NCI-H2107 treated with DMSO at 0.1 percent for 48 hours (cell line): ENCODE data around the gene CST4.
"Not testable (repeated sequence)": the region's sequence is repeated elsewhere in the genome, so short reads cannot be mapped to it uniquely, and the experiment has no call there.

Source experiments
- DNase-seq: peaks from one replicate; lab custom pipeline; 2025; ENCODE audit not compliant: unreplicated experiment; lab: John Stamatoyannopoulos, UW

CST4 gene

GRCh38 chr20:23688684-23689398, at the start of gene CST4:
TSS of gene CST4 (minus strand) at chr20:23689038. CDS start at chr20:23688969, 69 bp downstream.
- DNase-seq: not testable (repeated sequence)

GRCh38 chr20:23735391-23735790, 46.6 kb upstream of the CST4 start:
- not testable (repeated sequence) for DNase-seq

GRCh38 chr20:23734949-23735348, 46.1 kb upstream of the CST4 start:
- not testable (repeated sequence) for DNase-seq

- DNase-seq: not testable (repeated sequence)
These were observed 45.6 kb upstream of the CST4 start for GRCh38 chr20:23734440-23734839.

- no peak for DNase-seq
These were observed 38.2 kb upstream of the CST4 start for GRCh38 chr20:23727016-23727415.

- no peak for DNase-seq
These were observed 36.3 kb upstream of the CST4 start for GRCh38 chr20:23725102-23725501.

GRCh38 chr20:23723659-23724307, 34.9 kb upstream of the CST4 start:
- not testable (repeated sequence) for DNase-seq

- DNase-seq: not testable (repeated sequence)
These were observed 34.0 kb upstream of the CST4 start for GRCh38 chr20:23722851-23723250.

GRCh38 chr20:23721962-23722361, 33.1 kb upstream of the CST4 start:
- DNase-seq: no peak

GRCh38 chr20:23719351-23719750, 30.5 kb upstream of the CST4 start:
- DNase-seq: not testable (repeated sequence)

- not testable (repeated sequence) for DNase-seq
These were observed 22.9 kb upstream of the CST4 start for GRCh38 chr20:23711778-23712177.

GRCh38 chr20:23710771-23711170, 21.9 kb upstream of the CST4 start:
- no peak for DNase-seq

GRCh38 chr20:23705895-23706294, 17.1 kb upstream of the CST4 start:
- no peak for DNase-seq

- no peak for DNase-seq
These were observed 13.2 kb upstream of the CST4 start for GRCh38 chr20:23702021-23702420.

- no peak for DNase-seq
These were observed 12.1 kb upstream of the CST4 start for GRCh38 chr20:23700931-23701330.

- no peak for DNase-seq
These were observed 9.1 kb upstream of the CST4 start for GRCh38 chr20:23697947-23698346.

- not testable (repeated sequence) for DNase-seq
These were observed 6.2 kb upstream of the CST4 start for GRCh38 chr20:23695068-23695395.

- DNase-seq: not testable (repeated sequence)
These were observed 5.6 kb upstream of the CST4 start for GRCh38 chr20:23694178-23695067.

- not testable (repeated sequence) for DNase-seq
These were observed 4.1 kb upstream of the CST4 start for GRCh38 chr20:23692725-23693619.

GRCh38 chr20:23691675-23692074, 2.8 kb upstream of the CST4 start:
- DNase-seq: no peak

GRCh38 chr20:23690581-23690980, 1.7 kb upstream of the CST4 start:
- DNase-seq: no peak
